H9 (cell line): ENCODE results near the gene UNC5B. TPM values are rescaled to one million over a fixed set of nuclear protein-coding genes. Genes with fewer than 3 reads are reported as not detected.
A peak's percentile ranks its signal among the peaks of the same experiment; 100 is the strongest.

ENCODE experiments used
- DNase-seq: peaks from one replicate; pipeline ENCODE4 v3.0.0-alpha.2; 2017
- H2AFZ ChIP-seq: one replicate; pipeline ENCODE4 v1.6.1; 2013; ENCODE audit warnings: mild to moderate bottlenecking, low read length, control low read depth, moderate library complexity
- H2AK5ac ChIP-seq: 2 replicates; pipeline ENCODE4 v1.6.1; 2013; ENCODE audit warnings: low read length, control low read depth, mixed read lengths; ENCODE audit not compliant: insufficient read length
- H2BK120ac ChIP-seq: one replicate; pipeline ENCODE4 v1.6.1; 2013; ENCODE audit warnings: low read depth, mild to moderate bottlenecking, low read length, control low read depth, inconsistent platforms; ENCODE audit not compliant: poor library complexity, severe bottlenecking
- H2BK12ac ChIP-seq: 2 replicates; pipeline ENCODE4 v1.6.1; 2013; ENCODE audit warnings: low read length, control low read depth, mixed read lengths, low read depth; ENCODE audit not compliant: insufficient read length
- H2BK15ac ChIP-seq: 2 replicates; pipeline ENCODE4 v1.6.1; 2013; ENCODE audit warnings: low read depth, low read length, control low read depth
- H2BK20ac ChIP-seq: one replicate; pipeline ENCODE4 v1.6.1; 2013; ENCODE audit warnings: low read depth, mild to moderate bottlenecking, low read length, control low read depth, inconsistent platforms; ENCODE audit not compliant: poor library complexity, severe bottlenecking
- H2BK5ac ChIP-seq: 2 replicates; pipeline ENCODE4 v1.6.1; 2013; ENCODE audit warnings: low read length, control low read depth, mixed read lengths; ENCODE audit not compliant: insufficient read length
- H3K14ac ChIP-seq: 2 replicates; pipeline ENCODE4 v1.6.1; 2013; ENCODE audit warnings: low read length, control low read depth; ENCODE audit not compliant: insufficient read depth
- H3K18ac ChIP-seq: 2 replicates; pipeline ENCODE4 v1.6.1; 2013; ENCODE audit warnings: low read depth, mild to moderate bottlenecking, mixed read lengths, low read length, control low read depth; ENCODE audit not compliant: insufficient read length
- H3K23ac ChIP-seq: 2 replicates; pipeline ENCODE4 v1.6.1; 2013; ENCODE audit warnings: low read length, control low read depth, mixed read lengths, low read depth; ENCODE audit not compliant: insufficient read length
- H3K23me2 ChIP-seq: 2 replicates; pipeline ENCODE4 v1.6.1; 2013; ENCODE audit warnings: low read depth, mild to moderate bottlenecking, mixed read lengths, low read length, control low read depth; ENCODE audit not compliant: insufficient read length, poor library complexity, severe bottlenecking
- H3K27ac ChIP-seq: 2 replicates; pipeline ENCODE4 v1.5.1; 2013; ENCODE audit warnings: low read length, control low read depth, mixed read lengths, low read depth; ENCODE audit not compliant: insufficient read length
- H3K27me3 ChIP-seq: 2 replicates; pipeline ENCODE4 v1.6.1; 2013; ENCODE audit warnings: low read length, control low read depth, inconsistent platforms; ENCODE audit not compliant: insufficient read depth
- H3K4ac ChIP-seq: 2 replicates; pipeline ENCODE4 v1.6.1; 2013; ENCODE audit warnings: low read depth, mild to moderate bottlenecking, control low read depth, inconsistent platforms, low read length, moderate library complexity
- H3K4me1 ChIP-seq: 2 replicates; pipeline ENCODE4 v1.6.1; 2013; ENCODE audit warnings: low read length, control low read depth, inconsistent platforms; ENCODE audit not compliant: insufficient read depth
- H3K4me2 ChIP-seq: 2 replicates; pipeline ENCODE4 v1.6.1; 2013; ENCODE audit warnings: low read length, control low read depth, mixed read lengths; ENCODE audit not compliant: insufficient read length, insufficient read depth
- H3K56ac ChIP-seq: 2 replicates; pipeline ENCODE4 v1.6.1; 2013; ENCODE audit warnings: low read depth, mild to moderate bottlenecking, mixed read lengths, low read length, control low read depth; ENCODE audit not compliant: insufficient read length
- H3K79me1 ChIP-seq: 2 replicates; pipeline ENCODE4 v1.6.1; 2013; ENCODE audit warnings: low read depth, mild to moderate bottlenecking, moderate library complexity, low read length, control low read depth, inconsistent platforms; ENCODE audit not compliant: insufficient read depth, poor library complexity, severe bottlenecking
- H3K79me2 ChIP-seq: 2 replicates; pipeline ENCODE4 v1.6.1; 2013; ENCODE audit warnings: low read length, control low read depth, inconsistent platforms; ENCODE audit not compliant: insufficient read depth
- H3K9ac ChIP-seq: 2 replicates; pipeline ENCODE4 v1.6.1; 2013; ENCODE audit warnings: low read length, control low read depth, mixed read lengths; ENCODE audit not compliant: insufficient read length; ENCODE audit errors: extremely low read depth
- H3K9me3 ChIP-seq: one replicate; pipeline ENCODE4 v1.6.1; 2013; ENCODE audit warnings: low read depth, low read length, inconsistent platforms; ENCODE audit not compliant: control insufficient read depth
- H3T11ph ChIP-seq: one replicate; pipeline ENCODE4 v1.6.1; 2013; ENCODE audit warnings: mild to moderate bottlenecking, low read length, control low read depth, inconsistent platforms
- H4K20me1 ChIP-seq: one replicate; pipeline ENCODE4 v1.6.1; 2013; ENCODE audit not compliant: control insufficient read depth, insufficient read length, insufficient read depth
- H4K5ac ChIP-seq: 2 replicates; pipeline ENCODE4 v1.6.1; 2013; ENCODE audit warnings: low read depth, mild to moderate bottlenecking, mixed read lengths, low read length, control low read depth; ENCODE audit not compliant: insufficient read length
- H4K8ac ChIP-seq: replicated peaks from 2 replicates; pipeline ENCODE4 v1.6.1; 2013; ENCODE audit warnings: low read length, control low read depth, mixed read lengths, low read depth; ENCODE audit not compliant: insufficient read length
- H4K91ac ChIP-seq: 2 replicates; pipeline ENCODE4 v1.6.1; 2013; ENCODE audit warnings: low read depth, mild to moderate bottlenecking, moderate library complexity, mixed read lengths, low read length, control low read depth; ENCODE audit not compliant: insufficient read length
- H3K27ac Mint-ChIP-seq, 3 experiments: 2 replicates in 2 of 3; 3 replicates in 1 of 3; pipeline ENCODE4 v1.8.0; 2020 to 2021; ENCODE audit warnings: mixed read lengths in 3 of 3, mild to moderate bottlenecking in 1 of 3, moderate library complexity in 1 of 3
- H3K27me3 Mint-ChIP-seq: 2 replicates; pipeline ENCODE4 v1.8.0; 2021; ENCODE audit warnings: low read depth, mild to moderate bottlenecking, moderate library complexity, mixed read lengths
- H3K36me3 Mint-ChIP-seq, 3 experiments: 2 replicates in 2 of 3; 3 replicates in 1 of 3; pipeline ENCODE4 v1.8.0; 2020 to 2021; ENCODE audit warnings: low read depth in 3 of 3, mixed read lengths in 3 of 3; ENCODE audit not compliant: insufficient read depth in 1 of 3
- H3K4me1 Mint-ChIP-seq, 2 experiments: 2 replicates each; pipeline ENCODE4 v1.8.0; 2020; ENCODE audit warnings: mixed read lengths in 2 of 2
- H3K4me3 Mint-ChIP-seq, 2 experiments: 2 replicates in 1 of 2; 3 replicates in 1 of 2; pipeline ENCODE4 v1.8.0; 2020 to 2021; ENCODE audit warnings: mild to moderate bottlenecking in 2 of 2, mixed read lengths in 2 of 2, moderate library complexity in 1 of 2
- H3K9me3 Mint-ChIP-seq, 2 experiments: 2 replicates in 1 of 2; 3 replicates in 1 of 2; pipeline ENCODE4 v1.8.0; 2020; ENCODE audit warnings: mild to moderate bottlenecking in 2 of 2, mixed read lengths in 2 of 2, moderate library complexity in 1 of 2
- WGBS: extraction: QIAGEN DNeasy Blood & Tissue Kit; methylation state at CpG from one replicate; pipeline ENCODE4 v1.1.7; 2013; ENCODE audit warnings: missing lambda C conversion rate, low lambda C conversion rate, mixed read lengths; ENCODE audit not compliant: insufficient read length; ENCODE audit errors: extremely low coverage; 5-methylcytosine and 5-hydroxymethylcytosine counted together
- total RNA-seq: library from RNA; stranded (reverse); gene quantifications from 2 replicates; pipeline ENCODE4 v1.2.1, GENCODE V29; 2021
- TF ChIP-seq, protein P1 (sequence below): fragments of 200-600 bp; sonication (generic); conservative IDR thresholded peaks from 3 replicates; pipeline ENCODE4 v1.8.0; 2021; ENCODE audit warnings: antibody characterized with exemption, mild to moderate bottlenecking

UNC5B gene
- total RNA-seq, 1 experiment from 2014 or later, result 28.4 TPM

DNA sequence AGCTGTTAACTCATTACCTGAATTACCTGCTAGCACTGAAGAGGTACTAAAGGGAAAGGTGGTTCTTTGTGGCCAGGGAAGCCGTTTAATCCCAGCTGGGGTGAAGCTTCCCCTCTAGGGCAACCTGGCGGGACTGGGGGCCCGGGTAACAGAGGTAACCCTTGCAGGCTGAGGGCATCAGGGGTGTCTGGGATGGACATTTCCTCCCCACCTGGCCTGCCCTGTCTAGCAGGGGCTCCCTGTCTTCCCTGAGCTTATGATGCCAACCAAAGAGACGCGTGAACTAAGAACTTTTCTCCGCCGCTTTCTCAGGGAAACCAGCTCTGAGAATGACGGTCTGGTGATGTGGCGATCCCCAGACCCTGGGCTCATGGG lies 52.8 kb downstream of the UNC5B start:
- no peak overlapping the region for H4K91ac ChIP-seq
- H2BK12ac ChIP-seq, result no peak overlapping the region
- H3K56ac ChIP-seq, result no peak overlapping the region
- no peaks in the 10 kb centered on the region for H3K27me3 ChIP-seq
- TF ChIP-seq, protein P1, sequence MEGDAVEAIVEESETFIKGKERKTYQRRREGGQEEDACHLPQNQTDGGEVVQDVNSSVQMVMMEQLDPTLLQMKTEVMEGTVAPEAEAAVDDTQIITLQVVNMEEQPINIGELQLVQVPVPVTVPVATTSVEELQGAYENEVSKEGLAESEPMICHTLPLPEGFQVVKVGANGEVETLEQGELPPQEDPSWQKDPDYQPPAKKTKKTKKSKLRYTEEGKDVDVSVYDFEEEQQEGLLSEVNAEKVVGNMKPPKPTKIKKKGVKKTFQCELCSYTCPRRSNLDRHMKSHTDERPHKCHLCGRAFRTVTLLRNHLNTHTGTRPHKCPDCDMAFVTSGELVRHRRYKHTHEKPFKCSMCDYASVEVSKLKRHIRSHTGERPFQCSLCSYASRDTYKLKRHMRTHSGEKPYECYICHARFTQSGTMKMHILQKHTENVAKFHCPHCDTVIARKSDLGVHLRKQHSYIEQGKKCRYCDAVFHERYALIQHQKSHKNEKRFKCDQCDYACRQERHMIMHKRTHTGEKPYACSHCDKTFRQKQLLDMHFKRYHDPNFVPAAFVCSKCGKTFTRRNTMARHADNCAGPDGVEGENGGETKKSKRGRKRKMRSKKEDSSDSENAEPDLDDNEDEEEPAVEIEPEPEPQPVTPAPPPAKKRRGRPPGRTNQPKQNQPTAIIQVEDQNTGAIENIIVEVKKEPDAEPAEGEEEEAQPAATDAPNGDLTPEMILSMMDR, result no peak
- peaks cover 4% of the 10 kb centered on the region for H3K27me3 Mint-ChIP-seq
- no peaks in the 10 kb centered on the region for H3K79me1 ChIP-seq
- no peaks in the 10 kb centered on the region for H3K23me2 ChIP-seq
- no peaks in the 10 kb centered on the region for H3K79me2 ChIP-seq
- H3K9ac ChIP-seq, result no peak overlapping the region
- no peak overlapping the region for H3K27ac Mint-ChIP-seq
- no peak overlapping the region for H2BK120ac ChIP-seq
- no peak for DNase-seq
- no peak overlapping the region for H2BK5ac ChIP-seq
- no peak overlapping the region for H3T11ph ChIP-seq
- H2AK5ac ChIP-seq, result no peak overlapping the region
- no peak overlapping the region for H2AFZ ChIP-seq
- no peak overlapping the region for H4K8ac ChIP-seq
- H3K9me3 ChIP-seq, result no peaks in the 10 kb centered on the region
- no peak overlapping the region for H3K4me2 ChIP-seq
- H2BK20ac ChIP-seq, result no peak overlapping the region
- H3K4ac ChIP-seq, result no peak overlapping the region
- peaks cover 75 to 80% of the 10 kb centered on the region in 2 experiments for H3K4me1 Mint-ChIP-seq
- no peak overlapping the region for H3K23ac ChIP-seq
- H3K27ac ChIP-seq, result no peak overlapping the region
- H3K36me3 Mint-ChIP-seq, result no peaks in the 10 kb centered on the region; a peak in 1 of 7 replicates
- no peak overlapping the region for H3K4me3 Mint-ChIP-seq
- peak overlapping the region; percentile 41; the same call in 1 of the 2 replicates for H3K14ac ChIP-seq
- H3K18ac ChIP-seq, result no peak overlapping the region
- WGBS, result no CpG with 5 or more reads among the region's 9 CpGs
- H4K20me1 ChIP-seq, result no peaks in the 10 kb centered on the region
- H2BK15ac ChIP-seq, result no peak overlapping the region
- H4K5ac ChIP-seq, result no peak overlapping the region
- peaks cover 2% of the 10 kb centered on the region; the same call in 1 of the 2 replicates for H3K4me1 ChIP-seq
- H3K9me3 Mint-ChIP-seq, result peaks cover 0 to 3% of the 10 kb centered on the region in 2 experiments; a peak in 1 of 5 replicates
